ENCODE measurements around the gene TAF11L12.
"Not testable (repeated sequence)": the region's sequence is repeated elsewhere in the genome, so short reads cannot be mapped to it uniquely, and the experiment has no call there.

The TAF11L12 gene

DNA sequence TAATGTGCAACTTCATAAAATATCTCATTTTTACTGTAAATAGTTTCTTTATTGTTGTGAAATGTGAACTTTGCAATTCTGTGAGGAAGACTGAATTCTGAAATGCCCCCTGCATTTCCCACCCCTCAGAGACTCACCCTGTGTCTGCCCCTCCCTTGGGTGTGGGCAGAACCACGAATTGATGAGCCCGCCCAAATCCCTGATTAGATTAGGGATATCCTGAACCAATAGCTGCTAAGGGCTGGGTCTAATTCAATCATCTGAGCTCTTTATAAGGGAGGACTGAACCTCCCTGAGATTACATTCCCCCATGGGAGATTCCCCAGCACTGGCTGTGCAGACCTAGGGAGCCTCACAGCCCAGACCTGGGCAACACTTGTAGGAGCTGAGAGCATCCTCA lies at the start of gene TAF11L12:
TSS of gene TAF11L12 (plus strand) at position 301 of the 400 bp plus-strand sequence.
- not testable (repeated sequence) for DNase-seq

DNA sequence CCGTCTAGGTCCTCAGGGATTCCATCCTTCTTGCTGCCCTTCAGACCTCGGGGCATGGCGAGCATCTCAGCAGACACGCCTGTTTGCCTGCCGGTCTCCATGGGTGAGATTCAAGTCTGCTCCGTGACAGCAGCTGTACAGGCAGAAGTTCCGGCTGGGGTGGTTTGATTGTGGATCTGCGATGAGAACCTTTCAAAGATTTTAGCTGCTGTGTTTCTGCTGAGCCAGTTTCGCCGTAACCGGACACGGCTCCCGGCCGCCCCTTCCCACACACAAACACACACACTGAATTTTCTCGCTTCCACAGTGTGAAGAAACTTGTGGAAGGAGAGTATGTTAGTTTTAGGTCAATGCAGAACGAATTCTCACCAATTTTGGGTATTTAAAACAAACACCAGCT lies 24.5 kb upstream of the TAF11L12 start, which contains the start of gene TAF11L7:
TSS of gene TAF11L7 (minus strand) at position 101 of the 400 bp plus-strand sequence.
- not testable (repeated sequence) for DNase-seq

DNA sequence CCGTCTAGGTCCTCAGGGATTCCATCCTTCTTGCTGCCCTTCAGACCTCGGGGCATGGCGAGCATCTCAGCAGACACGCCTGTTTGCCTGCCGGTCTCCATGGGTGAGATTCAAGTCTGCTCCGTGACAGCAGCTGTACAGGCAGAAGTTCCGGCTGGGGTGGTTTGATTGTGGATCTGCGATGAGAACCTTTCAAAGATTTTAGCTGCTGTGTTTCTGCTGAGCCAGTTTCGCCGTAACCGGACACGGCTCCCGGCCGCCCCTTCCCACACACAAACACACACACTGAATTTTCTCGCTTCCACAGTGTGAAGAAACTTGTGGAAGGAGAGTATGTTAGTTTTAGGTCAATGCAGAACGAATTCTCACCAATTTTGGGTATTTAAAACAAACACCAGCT lies 19.3 kb upstream of the TAF11L12 start, which contains the start of gene TAF11L8:
TSS of gene TAF11L8 (minus strand) at position 101 of the 400 bp plus-strand sequence.
- not testable (repeated sequence) for DNase-seq

DNA sequence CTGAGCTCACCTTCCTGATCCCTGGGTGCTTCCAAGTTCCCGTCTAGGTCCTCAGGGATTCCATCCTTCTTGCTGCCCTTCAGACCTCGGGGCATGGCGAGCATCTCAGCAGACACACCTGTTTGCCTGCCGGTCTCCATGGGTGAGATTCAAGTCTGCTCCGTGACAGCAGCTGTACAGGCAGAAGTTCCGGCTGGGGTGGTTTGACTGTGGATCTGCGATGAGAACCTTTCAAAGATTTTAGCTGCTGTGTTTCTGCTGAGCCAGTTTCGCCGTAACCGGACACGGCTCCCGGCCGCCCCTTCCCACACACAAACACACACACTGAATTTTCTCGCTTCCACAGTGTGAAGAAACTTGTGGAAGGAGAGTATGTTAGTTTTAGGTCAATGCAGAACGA lies 15.9 kb upstream of the TAF11L12 start, which contains the start of gene TAF11L9:
TSS of gene TAF11L9 (minus strand) at position 140 of the 400 bp plus-strand sequence.
- not testable (repeated sequence) for DNase-seq

DNA sequence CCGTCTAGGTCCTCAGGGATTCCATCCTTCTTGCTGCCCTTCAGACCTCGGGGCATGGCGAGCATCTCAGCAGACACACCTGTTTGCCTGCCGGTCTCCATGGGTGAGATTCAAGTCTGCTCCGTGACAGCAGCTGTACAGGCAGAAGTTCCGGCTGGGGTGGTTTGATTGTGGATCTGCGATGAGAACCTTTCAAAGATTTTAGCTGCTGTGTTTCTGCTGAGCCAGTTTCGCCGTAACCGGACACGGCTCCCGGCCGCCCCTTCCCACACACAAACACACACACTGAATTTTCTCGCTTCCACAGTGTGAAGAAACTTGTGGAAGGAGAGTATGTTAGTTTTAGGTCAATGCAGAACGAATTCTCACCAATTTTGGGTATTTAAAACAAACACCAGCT lies 12.5 kb upstream of the TAF11L12 start, which contains the start of gene TAF11L10:
TSS of gene TAF11L10 (minus strand) at position 101 of the 400 bp plus-strand sequence.
- not testable (repeated sequence) for DNase-seq

DNA sequence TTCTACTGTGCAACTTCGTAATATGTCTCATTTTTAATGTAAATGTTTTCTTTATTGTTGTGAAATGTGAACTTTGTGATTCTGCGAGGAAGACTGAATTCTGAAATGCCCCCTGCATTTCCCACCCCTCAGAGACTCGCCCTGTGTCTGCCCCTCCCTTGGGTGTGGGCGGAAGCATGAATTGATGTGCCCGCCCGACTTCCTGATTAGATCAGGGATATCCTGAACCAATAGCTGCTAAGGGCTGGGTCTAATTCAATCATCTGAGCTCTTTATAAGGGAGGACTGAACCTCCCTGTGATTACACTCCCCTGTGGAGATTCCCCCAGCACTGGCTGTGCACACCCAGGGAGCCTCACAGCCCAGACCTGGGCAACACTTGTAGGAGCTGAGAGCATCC lies 6.3 kb upstream of the TAF11L12 start, which contains the start of gene TAF11L11:
TSS of gene TAF11L11 (plus strand) at position 304 of the 400 bp plus-strand sequence.
- DNase-seq = not testable (repeated sequence)

DNA sequence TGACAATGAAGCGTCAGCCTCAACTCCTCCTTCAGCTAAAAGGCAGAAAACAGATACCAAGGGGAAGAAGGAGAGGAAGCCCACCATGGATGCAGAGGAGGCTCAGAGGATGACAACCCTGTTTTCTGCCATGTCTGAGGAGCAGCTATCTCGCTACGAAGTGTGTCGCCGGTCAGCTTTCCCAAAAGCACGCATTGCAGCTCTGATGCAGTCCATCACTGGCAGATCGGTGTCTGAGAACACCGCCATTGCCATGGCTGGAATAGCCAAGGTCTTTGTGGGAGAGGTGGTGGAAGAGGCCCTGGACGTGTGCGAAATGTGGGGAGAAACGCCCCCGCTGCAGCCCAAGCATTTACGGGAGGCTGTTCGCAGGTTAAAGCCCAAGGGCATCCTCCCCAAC lies 5.2 kb upstream of the TAF11L12 start:
- DNase-seq = no peak

DNA sequence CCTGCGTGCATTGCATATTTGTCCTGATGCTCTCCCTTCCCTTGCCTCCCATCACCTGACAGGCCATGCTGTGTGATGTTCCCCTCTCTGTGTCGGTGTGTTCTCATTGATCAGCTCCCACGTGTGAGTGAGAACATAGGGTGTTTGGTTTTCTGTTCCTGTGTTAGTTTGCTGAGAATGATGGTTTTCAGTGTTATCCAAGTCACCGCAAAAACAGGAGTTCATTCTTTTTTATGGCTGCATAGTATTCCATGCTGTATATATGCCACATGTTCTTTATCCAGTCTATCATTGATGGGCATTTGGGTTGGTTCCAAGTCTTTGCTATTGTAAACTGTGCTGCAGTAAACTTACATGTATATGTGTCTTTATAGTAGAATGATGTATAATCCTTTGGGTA lies 2.7 kb upstream of the TAF11L12 start:
- not testable (repeated sequence) for DNase-seq

DNA sequence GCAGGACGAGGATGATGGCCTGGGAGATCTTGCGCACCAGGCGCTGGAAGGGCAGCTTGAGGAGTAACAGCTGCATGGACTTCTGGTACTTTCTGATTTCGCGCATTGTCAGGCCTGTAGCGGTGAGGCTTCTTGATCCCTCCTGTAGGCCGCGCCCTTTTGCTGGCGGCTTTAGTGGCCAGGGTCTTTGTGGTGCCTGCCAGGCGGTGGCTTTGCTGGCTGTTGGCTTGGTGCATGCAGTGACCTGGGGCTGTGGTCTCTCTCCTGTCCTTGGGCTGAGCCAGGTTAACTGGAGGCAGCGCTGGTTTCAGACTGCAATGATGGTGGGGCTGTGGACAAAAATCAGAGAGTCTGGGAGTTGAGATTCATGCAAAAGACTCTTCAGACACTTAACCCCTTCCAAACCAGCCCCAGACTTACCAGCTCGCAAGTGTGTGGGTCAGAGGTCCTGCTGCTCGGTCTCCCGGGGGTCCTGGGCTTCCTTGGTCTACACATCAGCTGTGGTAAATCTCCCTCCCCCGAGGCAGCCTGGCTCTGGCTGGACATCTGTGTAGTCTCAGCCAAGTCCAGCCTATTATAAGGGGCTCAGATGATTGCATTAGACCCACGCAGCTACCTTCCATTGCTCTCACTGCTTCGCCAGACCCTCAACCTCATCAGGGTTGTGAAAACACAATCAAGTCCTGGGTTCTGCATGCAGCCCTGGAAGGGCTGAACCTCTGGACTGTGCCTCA lies 4.8 kb downstream of the TAF11L12 start:
- no peak for DNase-seq

DNA sequence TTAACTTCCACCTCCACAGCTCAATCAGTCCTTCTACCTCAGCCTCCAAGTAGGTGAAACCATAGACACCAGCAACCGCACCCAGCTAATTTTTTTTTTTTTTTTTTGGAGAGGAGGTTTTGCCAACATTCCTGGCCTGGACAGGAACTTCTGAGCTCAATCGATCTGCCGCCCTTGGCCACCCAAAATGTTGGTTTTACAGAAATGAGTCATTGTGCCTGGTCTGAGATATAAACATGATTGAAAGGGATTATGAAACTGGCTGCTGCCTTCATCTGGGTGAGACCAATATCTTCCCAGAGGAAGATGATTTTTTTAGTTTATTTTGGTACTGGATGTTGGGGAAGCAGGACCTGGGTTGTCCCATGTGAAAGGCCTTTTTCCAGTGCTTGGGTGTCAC lies 9.2 kb downstream of the TAF11L12 start:
- DNase-seq = no peak

DNA sequence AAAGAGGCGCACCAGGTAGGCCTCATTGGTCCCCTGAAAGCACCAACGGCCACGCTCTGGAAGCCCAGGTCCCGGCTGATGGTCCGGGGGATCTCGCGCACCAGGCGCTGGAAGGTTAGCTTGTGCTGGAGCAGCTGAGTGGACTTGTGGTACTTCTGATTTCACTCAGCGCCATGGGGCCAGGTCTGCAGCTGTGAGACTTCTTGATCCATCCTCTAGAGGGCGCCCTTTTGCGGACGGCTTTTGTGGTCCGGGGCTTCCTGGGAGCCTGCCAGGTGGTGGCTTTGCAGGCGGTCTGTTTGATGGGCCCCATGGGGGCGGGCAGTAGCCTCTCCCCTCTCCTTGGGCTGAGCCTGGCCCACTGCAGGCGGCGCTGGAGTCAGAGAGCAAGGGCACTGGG lies 10.4 kb downstream of the TAF11L12 start:
- DNase-seq = no peak

DNA sequence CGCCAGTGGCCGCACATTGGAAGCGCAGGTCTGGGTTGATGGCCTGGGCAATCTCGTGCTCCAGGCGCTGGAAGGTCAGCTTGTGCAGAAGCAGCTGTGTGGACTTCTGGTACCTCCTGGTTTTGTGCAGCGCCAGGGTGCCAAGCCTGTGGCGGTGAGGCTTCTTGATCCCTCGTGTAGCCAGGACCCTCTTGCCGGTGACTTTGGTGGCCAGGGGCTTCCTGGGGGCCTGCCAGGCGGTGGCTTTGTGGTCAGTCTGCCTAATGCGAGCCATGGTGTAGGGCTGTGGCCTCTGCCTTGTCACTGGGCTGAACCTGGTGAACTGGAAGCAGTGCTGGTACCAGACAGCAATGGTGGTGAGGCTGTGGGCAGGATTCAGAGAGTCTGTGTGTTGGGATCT lies 15.5 kb downstream of the TAF11L12 start:
- DNase-seq = no peak

DNA sequence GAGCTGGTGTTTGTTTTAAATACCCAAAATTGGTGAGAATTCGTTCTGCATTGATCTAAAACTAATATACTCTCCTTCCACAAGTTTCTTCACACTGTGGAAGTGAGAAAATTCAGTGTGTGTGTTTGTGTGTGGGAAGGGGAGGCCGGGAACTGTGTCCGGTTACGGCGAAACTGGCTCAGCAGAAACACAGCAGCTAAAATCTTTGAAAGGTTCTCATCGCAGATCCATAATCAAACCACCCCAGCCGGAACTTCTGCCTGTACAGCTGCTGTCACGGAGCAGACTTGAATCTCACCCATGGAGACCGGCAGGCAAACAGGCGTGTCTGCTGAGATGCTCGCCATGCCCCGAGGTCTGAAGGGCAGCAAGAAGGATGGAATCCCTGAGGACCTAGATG lies 21.6 kb downstream of the TAF11L12 start, which contains the start of gene TAF11L13:
TSS of gene TAF11L13 (plus strand) at position 301 of the 400 bp plus-strand sequence.
- DNase-seq = not testable (repeated sequence)

DNA sequence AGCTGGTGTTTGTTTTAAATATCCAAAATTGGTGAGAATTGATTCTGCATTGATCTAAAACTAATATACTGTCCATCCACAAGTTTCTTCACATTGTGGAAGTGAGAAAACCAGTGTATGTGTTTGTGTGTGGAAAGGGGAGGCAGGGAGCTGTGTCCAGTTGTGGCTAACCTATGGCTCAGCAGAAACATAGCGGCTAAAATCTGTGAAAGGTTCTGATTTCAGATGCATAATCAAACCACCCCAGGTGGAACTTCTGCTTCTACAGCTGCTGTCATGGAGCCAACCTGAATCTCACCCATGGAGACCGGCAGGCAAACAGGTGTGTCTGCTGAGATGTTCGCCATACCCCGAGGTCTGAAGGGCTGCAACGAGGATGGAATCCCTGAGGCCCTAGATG lies 24.0 kb downstream of the TAF11L12 start, which contains the start of gene TAF11L14:
TSS of gene TAF11L14 (plus strand) at position 301 of the 400 bp plus-strand sequence.
- DNase-seq = no peak

DNA sequence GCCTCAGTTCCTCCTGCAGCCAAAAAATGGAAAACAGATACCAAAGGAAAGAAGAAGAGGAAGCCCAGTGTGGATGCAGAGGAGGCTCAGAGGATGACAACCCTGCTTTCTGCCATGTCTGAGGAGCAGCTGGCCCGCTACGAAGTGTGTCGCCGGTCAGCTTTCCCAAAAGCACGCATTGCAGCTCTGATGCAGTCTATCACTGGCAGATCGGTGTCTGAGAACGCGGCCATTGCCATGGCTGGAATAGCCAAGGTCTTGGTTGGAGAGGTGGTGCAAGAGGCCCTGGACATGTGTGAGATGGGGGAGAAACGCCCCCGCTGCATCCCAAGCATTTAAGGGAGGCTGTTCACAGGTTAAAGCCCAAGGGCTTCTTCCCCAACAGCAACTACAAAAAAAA lies 39.0 kb downstream of the TAF11L12 start:
- not testable (repeated sequence) for DNase-seq

DNA sequence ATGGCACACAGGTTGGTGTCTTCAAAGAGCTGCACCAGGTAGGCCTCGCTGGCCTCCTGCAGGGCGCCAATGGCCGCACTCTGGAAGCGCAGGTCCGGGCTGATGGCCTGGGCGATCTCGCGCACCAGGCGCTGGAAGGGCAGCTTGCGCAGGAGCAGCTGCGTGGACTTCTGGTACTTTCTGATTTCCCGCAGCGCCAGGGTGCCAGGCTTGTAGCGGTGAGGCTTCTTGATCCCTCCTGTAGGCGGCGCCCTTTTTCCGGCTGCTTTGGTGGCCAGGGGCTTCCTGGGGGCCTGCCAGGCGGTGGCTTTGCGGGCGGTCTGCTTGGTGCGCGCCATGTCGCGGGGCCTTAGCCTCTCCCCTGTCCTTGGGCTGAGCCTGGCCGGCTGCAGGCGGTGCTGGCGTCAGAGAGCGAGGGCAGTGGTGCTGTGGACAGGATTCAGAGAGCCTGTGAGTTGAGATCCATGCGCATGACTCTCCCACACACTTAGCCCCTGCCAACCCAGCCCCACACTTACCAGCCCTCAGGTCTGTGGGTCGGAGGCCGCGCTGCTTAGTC lies 45.1 kb downstream of the TAF11L12 start:
- DNase-seq = not testable (repeated sequence)

DNA sequence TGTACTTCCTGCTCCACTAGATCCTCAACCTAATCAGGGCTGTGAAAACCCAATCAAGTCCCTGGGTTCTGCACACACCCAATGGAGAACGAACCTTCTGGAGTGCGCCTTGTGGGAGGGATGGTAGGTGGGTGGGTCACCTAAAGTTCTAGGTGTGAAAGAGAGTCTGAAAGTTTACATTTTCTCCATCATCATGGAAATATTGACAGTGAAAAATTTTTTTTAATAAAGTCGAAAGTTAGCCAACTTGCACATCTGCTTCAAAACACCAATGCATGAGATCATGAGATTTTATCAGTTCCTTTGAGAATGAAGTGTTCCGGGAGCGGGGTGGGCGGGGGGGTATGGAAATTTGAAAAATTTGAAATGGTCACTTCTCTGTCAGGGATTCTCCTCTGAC lies 45.7 kb downstream of the TAF11L12 start:
- no peak for DNase-seq

Data from hypothalamus (tissue), 51 donors.